Dermis microvascular lymphatic vessel endothelial cell (primary cell): Measurements from ENCODE around the gene ABHD2. TPM values are rescaled to one million over a fixed set of nuclear protein-coding genes. Genes with fewer than 3 reads are reported as not detected.
"Not testable (repeated sequence)": the region's sequence is repeated elsewhere in the genome, so short reads cannot be mapped to it uniquely, and the experiment has no call there.

Source experiments
- DNase-seq, 2 donors: peaks; one replicate each; pipeline versions ENCODE4 v3.0.0 to v3.0.0-alpha.2; 2010; ENCODE audit warnings: low read depth in 2 of 2
- total RNA-seq: library from RNA; depleted of rRNA; stranded (reverse); fragments of >200 nt; gene quantifications from 2 replicates; pipeline ENCODE4 v1.2.1, GENCODE V29; 2014

The ABHD2 gene
- total RNA-seq, 1 donor from 2014 or later, result 32.1 TPM

- DNase-seq, result peak; percentile 81 to 96
Observed at GRCh38 chr15:89136818-89137772, 48.8 kb downstream of the ABHD2 start.

- no peak for DNase-seq
Observed at GRCh38 chr15:89137926-89138325, 49.7 kb downstream of the ABHD2 start.

- no peak for DNase-seq
Observed at GRCh38 chr15:89138999-89139612, 50.9 kb downstream of the ABHD2 start.

GRCh38 chr15:89139613-89140499, 51.6 kb downstream of the ABHD2 start:
- no peak for DNase-seq

GRCh38 chr15:89140595-89140994, 52.3 kb downstream of the ABHD2 start:
- no peak for DNase-seq

- not testable (repeated sequence) for DNase-seq
Observed at GRCh38 chr15:89141159-89141558, 52.9 kb downstream of the ABHD2 start.

GRCh38 chr15:89141885-89142284, 53.6 kb downstream of the ABHD2 start:
- DNase-seq, result no peak

- DNase-seq, result no peak
Observed at GRCh38 chr15:89142423-89142822, 54.2 kb downstream of the ABHD2 start.

- peak; percentile 88 to 90 for DNase-seq
Observed at GRCh38 chr15:89143503-89144162, 55.4 kb downstream of the ABHD2 start.

GRCh38 chr15:89144491-89144890, 56.2 kb downstream of the ABHD2 start:
- DNase-seq, result no peak

- no peak for DNase-seq
Observed at GRCh38 chr15:89146366-89146765, 58.1 kb downstream of the ABHD2 start.

GRCh38 chr15:89148126-89148525, 59.9 kb downstream of the ABHD2 start:
- DNase-seq, result no peak

GRCh38 chr15:89149501-89150101, 61.3 kb downstream of the ABHD2 start:
- DNase-seq, result no peak

GRCh38 chr15:89150287-89150686, 62.0 kb downstream of the ABHD2 start:
- no peak for DNase-seq

GRCh38 chr15:89150762-89151664, 62.8 kb downstream of the ABHD2 start:
- DNase-seq, result no peak

- DNase-seq, result no peak
Observed at GRCh38 chr15:89155122-89155521, 66.9 kb downstream of the ABHD2 start.

GRCh38 chr15:89155656-89156055, 67.4 kb downstream of the ABHD2 start:
- DNase-seq, result no peak

GRCh38 chr15:89157061-89157460, 68.8 kb downstream of the ABHD2 start:
- no peak for DNase-seq

GRCh38 chr15:89157918-89158564, 69.8 kb downstream of the ABHD2 start:
- DNase-seq, result no peak
